Stimulated activated CD4-positive, alpha-beta T cell treated with anti-CD3 and anti-CD28 coated beads, Interleukin-12 subunit alpha, Interleukin-12 subunit beta, amount 100 ng/mL, for 4 hours (primary cell): Measurements from ENCODE around the gene DAG1.
"Not testable (repeated sequence)": the region's sequence is repeated elsewhere in the genome, so short reads cannot be mapped to it uniquely, and the experiment has no call there.

Experiments
- DNase-seq: peaks from one replicate; pipeline ENCODE4 v3.0.0-alpha.2; 2020

The DAG1 gene

DNA sequence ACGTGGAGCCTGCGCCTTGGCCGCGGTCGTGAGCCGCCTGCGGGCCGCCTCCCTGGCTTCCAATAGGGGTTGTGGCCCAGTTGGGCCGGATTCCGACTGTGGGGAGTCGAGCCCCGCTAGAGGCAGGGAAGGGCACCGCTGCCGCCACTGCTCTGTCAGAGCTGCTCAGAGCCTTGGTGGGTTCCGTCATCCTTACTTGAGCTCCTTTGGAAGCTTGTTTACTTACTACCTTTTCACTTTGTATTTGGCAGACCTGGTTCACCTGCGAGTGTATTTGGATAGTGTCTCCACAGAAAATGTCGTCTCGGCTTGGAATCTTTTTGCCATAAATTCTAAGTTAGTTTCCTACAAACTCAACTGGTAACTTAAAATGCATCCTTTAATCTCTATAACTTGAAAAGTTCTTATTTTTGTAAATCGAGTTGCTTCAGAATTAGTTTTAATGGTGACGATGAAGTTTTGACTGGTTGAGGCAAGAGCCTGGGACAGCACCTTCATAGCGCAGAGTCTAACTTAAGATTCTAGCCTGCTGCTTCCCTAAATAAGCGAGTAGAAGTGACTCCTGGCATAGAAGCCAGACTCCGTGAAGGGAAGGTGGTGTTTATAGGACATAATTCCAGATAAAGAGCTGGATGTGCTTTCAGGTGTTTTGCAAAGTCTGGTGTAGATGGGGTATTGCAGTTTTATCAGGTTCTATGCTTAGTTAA is 800 bp downstream of the DAG1 start:
- DNase-seq, result no peak

DNA sequence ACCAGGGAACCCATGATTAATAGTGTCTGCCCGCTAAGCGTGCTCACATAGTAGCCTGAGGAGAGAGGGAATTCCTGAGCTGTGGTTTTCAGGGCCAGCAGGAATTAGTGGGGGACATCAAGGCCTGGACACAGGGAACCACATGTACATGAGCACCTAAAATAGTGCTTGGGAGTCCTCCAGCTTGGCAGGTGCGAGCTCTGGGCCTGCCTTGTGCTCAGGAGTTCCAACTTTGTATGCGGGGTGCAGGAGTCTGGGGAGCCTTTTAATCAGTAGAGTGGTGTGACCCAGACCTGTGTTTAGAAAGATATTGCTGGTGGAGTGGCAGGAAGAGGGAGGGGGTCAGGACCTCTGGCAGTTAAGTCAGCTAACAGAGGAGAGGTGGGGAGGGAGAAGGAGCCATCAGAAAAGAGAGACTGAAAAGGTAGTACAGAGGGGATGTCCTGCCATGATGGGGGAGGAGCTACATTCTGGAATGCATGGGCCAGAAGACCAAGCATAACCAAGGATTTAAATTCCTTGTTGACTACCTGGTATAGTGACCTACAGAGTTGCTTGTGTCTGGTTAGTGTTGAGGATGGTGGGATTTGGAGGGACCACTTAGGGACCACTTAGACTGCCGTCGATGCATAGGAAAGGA is 1.9 kb downstream of the DAG1 start:
- DNase-seq, result no peak

DNA sequence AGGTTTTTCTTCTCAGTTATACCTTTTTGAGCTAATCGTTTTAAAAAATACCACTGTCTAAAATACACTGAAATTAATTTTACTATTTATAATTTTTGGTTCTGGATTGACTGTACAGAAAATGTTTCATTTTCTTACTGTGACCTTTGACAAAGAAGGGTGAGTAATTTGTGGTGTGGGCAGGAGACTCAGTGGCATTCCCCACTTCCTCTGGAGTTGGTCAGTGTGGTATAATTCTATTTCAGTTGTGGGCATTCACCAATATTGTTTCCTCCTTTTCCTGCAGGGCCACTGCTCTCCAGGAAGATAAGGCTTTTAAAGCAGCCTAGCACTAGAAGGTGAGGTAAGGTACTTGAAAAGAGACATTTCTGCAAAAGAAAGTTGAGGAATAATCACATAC is 6.5 kb downstream of the DAG1 start:
- DNase-seq, result no peak

DNA sequence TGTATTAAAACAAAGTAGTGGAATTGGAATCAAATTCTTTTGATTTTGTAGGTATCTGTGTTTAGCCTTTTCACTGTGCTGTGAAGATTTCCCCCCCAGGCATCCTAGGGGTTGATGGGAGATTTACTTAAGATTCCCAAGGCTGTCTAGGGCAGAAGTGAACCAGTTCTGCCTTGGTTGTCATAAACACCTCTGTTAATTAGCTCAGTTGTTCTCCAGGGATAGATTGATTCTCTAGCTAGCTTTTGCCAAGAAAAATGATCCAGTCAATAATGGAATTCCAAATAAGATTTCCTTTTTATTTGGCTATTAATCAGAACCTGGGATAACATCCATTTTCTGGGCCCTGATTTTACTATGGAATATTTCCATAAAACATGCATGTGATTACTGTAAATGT is 12.7 kb downstream of the DAG1 start:
- DNase-seq, result no peak

DNA sequence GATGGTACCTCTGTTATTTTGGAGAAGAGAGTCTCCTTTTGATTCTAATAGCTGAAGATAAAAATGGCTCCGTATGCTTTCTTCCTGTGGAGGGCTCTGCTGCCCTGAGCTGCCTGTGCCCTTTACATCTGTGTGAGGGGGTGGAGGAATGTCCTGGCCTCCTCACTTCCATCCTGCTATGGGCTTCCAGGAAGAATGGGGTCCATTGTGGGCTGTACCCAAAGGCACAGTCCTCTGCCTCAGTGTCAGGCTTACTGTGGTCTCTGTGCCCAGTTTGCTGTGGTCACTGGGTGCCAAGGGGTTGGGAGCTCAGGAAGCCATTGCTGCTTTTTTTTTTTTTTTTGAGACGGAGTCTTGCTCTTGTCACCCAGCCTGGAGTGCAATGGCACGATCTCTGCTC is 14.4 kb downstream of the DAG1 start:
- no peak for DNase-seq

DNA sequence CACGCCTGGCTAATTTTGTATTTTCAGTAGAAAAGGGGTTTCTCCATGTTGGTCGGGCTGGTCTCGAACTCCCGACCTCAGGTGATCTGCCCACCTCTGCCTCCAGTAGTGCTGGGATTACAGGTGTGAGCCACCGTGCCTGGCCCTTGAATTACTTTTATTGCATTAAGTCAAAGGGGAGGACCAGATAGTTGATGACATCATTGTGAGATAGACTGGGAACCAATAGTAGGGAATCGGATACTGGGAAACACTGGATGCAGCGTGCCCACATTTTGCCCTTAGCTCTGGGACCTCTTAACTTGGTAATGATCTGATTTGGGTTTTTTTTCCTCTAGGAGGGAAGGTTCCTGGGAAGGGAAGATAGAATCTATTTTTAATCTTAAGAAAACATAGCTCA is 19.2 kb downstream of the DAG1 start:
- DNase-seq, result no peak

DNA sequence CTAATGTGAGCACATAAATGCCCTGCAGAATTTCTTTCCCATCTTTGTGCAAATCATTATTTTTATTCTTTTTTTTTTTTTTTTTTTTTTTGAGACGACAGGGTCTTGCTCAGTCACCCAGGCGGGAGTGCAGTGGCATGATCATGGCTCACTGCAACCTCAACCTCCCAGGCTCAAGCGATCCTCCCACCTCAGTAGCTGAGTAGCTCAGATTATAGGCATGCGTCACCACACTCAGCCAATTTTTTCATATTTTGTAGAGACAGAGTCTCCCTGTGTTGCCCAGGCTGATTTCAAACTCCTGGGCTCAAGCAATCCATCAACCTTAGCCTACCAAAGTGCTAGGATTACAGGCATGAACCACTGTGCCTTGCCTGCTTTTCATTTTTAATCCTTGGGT is 22.9 kb downstream of the DAG1 start:
- no peak for DNase-seq

DNA sequence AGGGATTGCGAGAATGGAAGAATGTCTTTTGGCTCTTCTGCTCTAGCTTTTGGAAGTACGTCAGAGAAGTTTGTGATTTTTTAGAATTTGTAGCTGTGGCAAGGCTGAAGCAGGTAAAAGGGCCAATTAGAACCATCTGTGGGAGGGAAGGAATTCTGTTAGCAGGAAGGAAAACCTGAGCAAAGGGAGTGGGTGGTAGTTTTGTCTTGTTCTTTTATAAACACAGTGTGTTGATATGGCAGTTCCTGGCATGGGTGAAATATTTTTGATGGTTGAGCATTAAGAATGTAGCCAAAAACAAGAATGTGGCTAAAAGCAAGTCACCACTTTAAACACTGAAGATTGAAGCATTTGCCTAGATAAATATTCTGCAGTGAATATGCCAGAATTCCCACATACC is 23.8 kb downstream of the DAG1 start:
- no peak for DNase-seq

DNA sequence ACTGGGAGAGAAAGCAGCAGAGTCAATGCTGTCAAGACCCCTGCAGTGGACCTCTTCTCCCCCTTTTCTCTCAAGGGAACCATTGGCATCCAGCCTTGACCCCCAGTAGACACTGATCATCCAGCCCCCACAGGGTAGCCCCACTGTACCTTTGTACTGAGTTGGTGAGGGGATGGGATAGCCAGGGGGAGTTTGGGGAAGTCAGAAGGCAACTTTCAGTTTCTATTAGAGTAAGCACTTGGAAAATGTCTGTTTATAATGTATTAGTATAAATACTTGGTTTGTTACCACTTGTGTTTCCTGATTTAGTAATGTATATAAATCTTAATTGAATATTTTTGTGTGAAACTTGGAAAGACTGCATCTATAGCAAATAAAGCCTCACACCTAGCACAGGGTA is 25.0 kb downstream of the DAG1 start:
- no peak for DNase-seq

DNA sequence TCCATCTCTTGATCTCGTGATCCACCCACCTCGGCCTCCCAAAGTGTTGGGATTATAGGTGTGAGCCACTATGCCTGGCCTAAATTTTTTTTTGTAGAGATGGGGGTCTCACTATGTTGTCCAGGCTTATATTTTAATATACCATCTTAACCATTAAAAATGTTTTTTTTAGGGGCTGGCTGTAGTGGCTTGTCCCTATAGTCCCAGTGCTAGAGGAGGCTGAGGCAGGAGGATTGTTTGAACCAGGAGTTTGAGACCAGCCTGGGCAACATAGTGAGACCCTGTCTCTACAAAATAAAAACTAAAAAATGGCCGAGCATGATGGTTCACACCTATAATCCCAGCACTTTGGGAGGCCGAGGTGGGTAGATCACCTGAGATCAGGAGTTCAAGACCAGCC is 26.8 kb downstream of the DAG1 start:
- DNase-seq, result not testable (repeated sequence)

DNA sequence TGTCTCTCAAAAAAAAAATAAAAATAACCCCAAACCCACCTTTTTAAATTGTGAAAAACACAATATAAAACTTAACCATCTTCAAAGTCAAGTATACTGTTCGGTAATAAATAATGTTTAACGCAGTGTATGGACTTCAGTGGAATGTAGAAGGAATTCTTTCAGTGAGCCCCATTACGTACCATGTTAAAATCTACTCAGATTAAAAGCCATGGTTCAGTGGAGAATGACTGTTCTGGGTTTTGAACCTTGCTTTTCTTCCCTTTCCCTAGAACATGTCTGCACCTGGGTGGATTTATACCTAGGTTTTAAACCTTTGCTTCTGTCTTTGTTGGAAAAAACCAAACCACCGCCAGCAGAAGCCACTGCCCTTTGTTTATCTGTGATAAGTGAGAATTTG is 27.5 kb downstream of the DAG1 start:
- DNase-seq, result no peak

DNA sequence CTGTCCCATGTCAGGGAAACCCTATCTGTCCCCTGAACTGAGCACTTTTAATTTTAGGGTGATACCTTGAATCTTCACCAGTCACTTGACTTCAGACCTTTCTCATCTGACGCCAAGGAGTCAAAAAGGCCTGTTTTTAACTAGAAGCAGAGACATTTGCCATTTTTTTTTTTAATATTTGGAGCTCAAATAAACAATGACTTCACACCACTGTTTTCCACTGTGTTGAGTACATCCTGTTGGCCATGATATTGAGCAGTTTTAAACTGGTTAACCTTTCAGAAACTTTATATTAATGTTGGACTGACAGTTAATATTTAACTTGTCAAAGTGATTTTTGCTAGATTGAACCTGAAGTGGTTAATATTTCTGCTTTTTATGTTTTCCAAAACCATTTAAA is 28.2 kb downstream of the DAG1 start:
- no peak for DNase-seq

DNA sequence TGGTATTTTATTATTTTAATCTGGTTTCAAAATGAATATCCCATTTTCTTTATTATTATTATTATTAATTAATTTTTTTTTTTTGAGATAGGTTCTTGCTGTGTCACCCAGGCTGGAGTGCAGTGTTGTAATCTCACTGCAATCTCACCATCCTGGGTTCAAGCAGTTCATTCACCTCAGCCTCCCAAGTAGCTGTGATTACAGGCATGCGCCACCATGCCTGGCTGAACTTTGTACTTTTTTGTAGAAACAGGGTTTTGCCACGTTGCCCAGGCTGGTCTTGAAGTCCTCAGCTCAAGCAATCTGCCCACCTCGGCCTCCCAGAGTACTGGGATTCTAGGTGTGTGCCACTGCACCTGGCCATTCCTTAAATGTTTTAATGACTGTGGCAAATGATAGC is 28.6 kb downstream of the DAG1 start:
- DNase-seq, result no peak

DNA sequence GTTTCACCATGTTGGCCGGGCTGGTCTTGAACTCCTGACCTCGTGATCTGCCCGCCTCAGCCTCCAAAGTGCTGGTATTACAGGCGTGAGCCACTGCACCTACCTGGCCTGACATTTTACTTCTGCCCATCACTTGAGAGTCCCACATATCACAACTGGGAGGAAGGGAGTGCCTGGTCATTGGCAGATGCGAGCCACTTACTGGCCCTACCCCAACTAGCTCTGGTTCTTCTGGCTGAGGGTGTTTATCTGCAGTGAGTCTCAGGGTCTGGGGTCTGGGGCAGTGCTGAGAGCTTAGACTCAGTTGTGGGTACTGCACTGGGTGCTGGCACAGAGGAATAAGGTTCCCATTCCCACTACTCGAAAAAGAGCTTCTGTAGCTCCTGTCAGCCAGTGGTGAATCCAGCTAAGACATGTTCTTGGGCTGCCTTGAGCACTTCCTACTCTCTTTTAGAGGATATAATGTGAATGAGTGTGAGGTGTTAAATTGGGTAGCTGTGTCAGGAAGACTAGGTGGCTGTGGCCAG is 30.2 kb downstream of the DAG1 start:
- DNase-seq, result no peak

DNA sequence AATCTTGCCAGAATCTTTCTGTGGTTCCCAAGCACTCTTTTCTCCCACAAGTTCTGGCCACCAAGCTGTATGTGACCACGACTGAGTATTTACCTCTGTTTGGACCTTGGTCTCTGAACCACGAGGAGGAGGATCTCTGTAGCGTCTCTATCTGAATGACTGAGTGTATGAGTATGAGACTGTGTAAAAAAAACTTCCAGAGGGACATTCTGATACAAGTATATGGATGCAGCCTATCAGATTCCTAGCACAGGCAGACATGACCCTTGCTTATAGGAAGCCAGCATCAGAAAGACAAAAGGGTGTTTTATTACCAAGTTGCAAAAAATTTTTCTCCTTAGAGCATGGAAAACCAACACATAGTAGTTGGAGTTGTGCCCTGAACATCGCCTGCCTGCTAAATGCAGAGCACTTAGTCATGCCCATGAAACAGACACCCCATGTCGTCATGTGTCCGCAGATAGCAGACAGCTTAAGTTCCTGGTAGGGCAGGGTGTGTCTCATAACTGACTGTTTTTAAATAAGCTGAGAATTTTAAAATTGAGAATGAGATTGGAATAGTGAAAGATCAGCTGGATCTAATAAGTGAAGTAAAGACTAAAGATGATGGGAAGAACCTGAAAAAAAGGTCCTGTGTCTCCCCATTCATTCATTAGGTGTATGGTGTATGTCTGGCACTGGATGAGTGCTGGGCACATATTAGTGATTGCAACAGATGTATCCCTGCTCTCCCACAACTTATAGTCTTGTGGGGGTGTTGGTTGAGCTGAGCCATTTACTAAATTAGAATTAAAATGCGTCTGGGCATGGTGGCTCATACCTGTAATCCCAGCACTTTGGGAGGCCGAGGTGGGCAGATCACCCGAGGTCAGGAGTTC is 30.9 kb downstream of the DAG1 start:
- no peak for DNase-seq

DNA sequence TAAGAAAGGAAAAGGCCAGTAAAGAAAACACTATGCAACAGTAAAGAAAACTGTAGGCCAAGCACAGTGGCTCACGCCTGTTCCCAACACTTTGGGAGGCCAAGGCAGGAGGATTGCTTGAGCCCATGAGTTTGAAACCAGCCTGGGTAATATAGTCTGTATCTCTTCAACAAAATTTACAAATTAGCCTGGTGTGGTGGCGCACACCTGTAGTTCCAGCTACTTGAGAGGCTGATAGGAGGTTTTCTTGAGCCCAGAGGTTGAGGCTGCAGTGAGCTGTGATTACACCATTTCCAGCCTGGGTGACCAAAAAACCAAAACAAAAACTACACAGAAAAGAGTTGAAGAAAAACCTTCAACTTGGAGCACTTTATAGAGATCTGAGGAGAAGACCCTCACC is 31.8 kb downstream of the DAG1 start:
- DNase-seq, result no peak

DNA sequence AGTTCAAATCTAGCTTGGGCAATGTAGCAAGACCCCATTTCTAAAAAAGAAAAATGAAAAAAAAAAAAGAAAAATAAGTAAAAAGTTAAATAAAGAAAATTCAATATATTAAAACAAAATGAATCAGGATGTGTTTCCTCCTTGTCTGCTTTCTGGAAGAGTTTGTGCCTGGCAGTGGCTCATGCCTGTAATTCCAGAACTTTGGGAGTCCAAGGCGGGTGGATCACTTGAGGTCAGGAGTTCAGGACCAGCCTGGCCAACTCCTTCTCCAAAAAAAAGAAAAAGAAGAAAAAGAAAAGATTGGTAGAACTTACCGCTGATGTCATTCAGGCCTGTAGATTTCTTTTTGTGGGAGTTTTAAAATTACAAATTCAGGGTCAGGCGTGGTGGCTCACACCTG is 36.8 kb downstream of the DAG1 start:
- DNase-seq, result no peak

DNA sequence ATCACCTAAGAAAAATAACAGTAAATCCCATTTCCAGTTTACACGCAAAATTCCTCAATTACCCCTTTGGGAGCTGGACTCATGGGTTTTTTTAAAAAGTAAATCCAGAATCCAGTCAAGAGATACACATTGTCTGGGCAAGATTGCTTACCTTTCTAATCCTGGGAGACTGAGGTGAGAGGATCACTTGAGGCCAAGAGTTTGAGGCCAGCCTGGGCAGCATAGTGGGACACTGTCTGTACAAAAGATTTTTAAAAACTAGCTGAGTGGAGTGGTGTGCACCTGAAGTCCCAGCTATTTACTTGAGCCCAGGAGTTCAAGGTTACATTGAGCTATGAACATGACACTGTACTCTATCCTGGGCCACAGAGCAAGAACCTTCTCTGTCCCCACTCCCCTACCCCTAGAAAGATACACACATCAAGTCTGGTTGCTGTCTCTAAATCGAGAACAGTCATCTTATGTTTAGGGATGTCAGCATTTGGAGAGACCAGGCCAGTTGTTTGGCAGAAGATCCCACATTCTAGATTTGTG is 39.0 kb downstream of the DAG1 start:
- DNase-seq, result no peak

DNA sequence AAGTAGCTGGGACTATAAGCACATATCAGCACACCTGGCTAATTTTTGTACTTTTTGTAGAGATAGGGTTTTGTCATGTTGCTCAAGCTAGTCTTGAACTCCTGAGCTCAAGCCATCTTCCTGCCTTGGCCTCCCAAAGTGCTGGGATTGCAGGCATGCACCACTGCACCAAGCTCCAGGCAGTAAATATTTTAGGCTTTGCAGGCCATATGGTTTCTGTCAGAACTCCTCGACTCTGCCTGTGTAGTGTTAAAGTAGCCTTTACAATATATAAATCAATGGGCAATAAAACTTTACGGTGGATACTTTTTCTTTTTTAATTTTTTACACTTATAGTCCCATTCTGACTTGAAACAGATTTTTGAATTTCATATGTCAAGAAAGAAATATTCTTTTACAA is 41.6 kb downstream of the DAG1 start:
- no peak for DNase-seq

DNA sequence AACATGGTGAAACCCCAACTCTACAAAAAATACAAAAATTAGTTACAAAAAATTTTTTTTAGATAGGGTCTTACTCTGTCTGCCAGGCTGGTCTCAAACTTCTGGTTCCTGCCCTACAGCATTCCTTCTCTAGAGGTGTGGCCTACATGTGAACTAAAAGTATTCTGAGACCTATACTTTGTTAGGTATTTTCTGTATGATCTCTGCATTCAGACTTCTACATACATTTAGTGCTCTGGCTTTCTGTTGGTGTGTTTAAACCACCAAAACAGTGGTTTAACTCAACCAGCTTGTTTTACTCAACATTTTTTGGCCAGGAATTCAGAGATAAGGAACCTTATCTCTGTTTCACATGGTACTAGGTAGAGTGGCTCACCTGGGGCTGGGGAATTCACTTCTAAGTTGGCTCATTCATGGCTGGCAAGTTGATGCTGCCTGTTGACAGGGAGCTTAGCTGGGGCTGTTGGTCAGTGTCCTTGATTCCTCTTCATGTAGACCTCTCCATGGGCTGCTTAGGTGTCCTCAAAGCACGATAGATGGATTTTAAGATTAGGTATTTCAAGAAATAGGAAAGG is 42.8 kb downstream of the DAG1 start:
- DNase-seq, result no peak

DNA sequence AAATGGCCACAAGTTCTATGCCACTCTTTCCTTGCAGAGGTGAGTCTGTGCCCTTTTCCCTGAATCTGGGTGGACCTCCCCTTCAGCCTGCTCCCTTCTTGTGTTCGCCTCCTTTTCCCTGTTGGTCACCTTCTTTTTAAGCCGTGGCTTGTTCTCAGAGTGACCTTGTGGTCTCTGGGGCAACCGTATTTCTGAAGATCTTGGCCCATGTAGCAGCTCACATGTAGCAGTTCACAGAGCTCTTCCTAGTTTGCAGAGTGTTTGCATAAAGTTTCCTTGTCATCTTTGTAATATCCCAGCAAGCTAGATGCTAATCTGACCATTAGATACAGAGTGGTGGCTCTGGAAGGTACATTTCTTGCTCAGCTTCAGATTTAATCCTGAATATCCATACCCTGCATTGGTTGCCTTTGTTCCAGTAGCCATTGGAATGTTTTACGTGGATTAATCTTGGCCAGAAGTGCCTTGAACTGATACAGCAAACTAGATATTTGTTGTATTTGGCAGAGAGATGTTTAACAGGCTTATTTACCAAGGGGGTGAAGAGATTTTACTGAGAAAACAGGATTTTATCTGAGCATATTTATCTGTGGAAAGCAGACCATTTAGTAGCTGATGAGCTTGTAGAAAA is 43.5 kb downstream of the DAG1 start:
- DNase-seq, result no peak

DNA sequence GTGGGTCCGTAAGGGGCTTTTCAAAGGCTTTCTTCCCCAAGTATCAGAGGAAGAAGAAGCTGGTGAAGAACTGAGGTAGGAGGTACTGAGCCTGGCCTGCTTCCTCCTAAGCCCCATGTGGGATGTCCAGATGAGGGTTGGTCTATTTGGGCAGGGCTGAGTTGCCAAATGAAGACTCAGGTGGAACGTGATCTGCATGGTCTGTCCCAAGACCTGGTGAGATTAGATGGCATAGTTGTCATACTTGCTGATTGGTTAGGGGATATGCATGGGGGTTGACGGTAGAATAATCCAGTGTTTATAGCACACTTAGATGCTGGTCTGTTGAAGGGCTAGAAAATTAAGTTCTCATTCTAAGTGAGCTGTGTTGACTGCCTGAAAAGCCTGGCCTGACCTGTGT is 47.9 kb downstream of the DAG1 start:
- DNase-seq, result no peak

DNA sequence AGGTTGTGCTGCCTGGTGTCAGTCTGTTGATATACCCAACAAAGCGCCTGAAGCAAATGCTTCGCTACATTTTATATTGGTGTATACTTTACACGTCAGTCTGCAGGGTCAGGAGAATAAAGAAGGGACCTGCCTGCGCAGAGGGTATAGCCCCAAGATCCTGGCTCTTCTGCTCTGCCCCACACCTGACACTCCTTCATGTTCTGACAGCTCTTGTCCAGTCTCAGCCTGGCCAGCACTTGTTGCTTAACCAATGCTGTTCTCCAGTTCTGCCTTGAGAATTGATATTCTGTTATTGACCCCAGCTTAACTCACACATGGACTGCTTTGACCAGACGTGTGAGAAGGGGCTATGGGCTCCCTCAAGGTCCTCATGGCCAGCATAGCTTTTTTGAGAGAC is 48.4 kb downstream of the DAG1 start:
- DNase-seq, result no peak
